Stimulated activated CD4-positive, alpha-beta T cell treated with anti-CD3 and anti-CD28 coated beads, Interleukin-1b, Interleukin-23, amount 100 ng/mL, for 1 hour (primary cell): ENCODE measurements around the gene LRP1B.

ENCODE experiments used
- DNase-seq, 2 donors: peaks; one replicate each; pipeline ENCODE4 v3.0.0-alpha.2; 2020; ENCODE audit warnings: low read depth in 2 of 2

The LRP1B gene

GRCh38 chr2:140918426-140918825 lies 1212.4 kb downstream of the LRP1B start:
- no peak for DNase-seq

GRCh38 chr2:140916410-140916809 lies 1214.4 kb downstream of the LRP1B start:
- DNase-seq: no peak

- DNase-seq: no peak
Measured at GRCh38 chr2:140910683-140911082, 1220.1 kb downstream of the LRP1B start.

GRCh38 chr2:140905083-140905781 lies 1225.6 kb downstream of the LRP1B start:
- DNase-seq: no peak

GRCh38 chr2:140895378-140895777 lies 1235.4 kb downstream of the LRP1B start:
- no peak for DNase-seq

GRCh38 chr2:140893685-140894084 lies 1237.1 kb downstream of the LRP1B start:
- no peak for DNase-seq

- no peak for DNase-seq
Measured at GRCh38 chr2:140892911-140893637, 1237.7 kb downstream of the LRP1B start.

GRCh38 chr2:140892436-140892835 lies 1238.4 kb downstream of the LRP1B start:
- DNase-seq: no peak

GRCh38 chr2:140891614-140892212 lies 1239.1 kb downstream of the LRP1B start:
- DNase-seq: no peak

GRCh38 chr2:140882671-140883620 lies 1247.9 kb downstream of the LRP1B start:
- DNase-seq: no peak

- no peak for DNase-seq
Measured at GRCh38 chr2:140880573-140880972, 1250.2 kb downstream of the LRP1B start.

GRCh38 chr2:140876015-140876414 lies 1254.8 kb downstream of the LRP1B start:
- DNase-seq: no peak

- no peak for DNase-seq
Measured at GRCh38 chr2:140873915-140874531, 1256.8 kb downstream of the LRP1B start.

GRCh38 chr2:140869925-140870324 lies 1260.9 kb downstream of the LRP1B start:
- DNase-seq: no peak

GRCh38 chr2:140869107-140869506 lies 1261.7 kb downstream of the LRP1B start:
- no peak for DNase-seq

GRCh38 chr2:140865837-140866236 lies 1265.0 kb downstream of the LRP1B start:
- DNase-seq: no peak

GRCh38 chr2:140863713-140864112 lies 1267.1 kb downstream of the LRP1B start:
- DNase-seq: no peak

- no peak for DNase-seq
Measured at GRCh38 chr2:140862181-140862580, 1268.6 kb downstream of the LRP1B start.

- no peak for DNase-seq
Measured at GRCh38 chr2:140861666-140862065, 1269.2 kb downstream of the LRP1B start.

GRCh38 chr2:140855471-140855870 lies 1275.3 kb downstream of the LRP1B start:
- DNase-seq: no peak

GRCh38 chr2:140851258-140851981 lies 1279.4 kb downstream of the LRP1B start:
- DNase-seq: no peak
